Hematopoietic multipotent progenitor cell treated with erythropoietin and hydrocortisone succinate and interleukin-3 and kit ligand, for 15 days (in vitro differentiated cells): ENCODE data around the gene PCSK4.
"Not testable (repeated sequence)": the region's sequence is repeated elsewhere in the genome, so short reads cannot be mapped to it uniquely, and the experiment has no call there.

Source experiments
- DNase-seq: peaks from one replicate; pipeline ENCODE4 v3.0.0-alpha.2; 2015; ENCODE audit warnings: low spot score

PCSK4 gene

DNA sequence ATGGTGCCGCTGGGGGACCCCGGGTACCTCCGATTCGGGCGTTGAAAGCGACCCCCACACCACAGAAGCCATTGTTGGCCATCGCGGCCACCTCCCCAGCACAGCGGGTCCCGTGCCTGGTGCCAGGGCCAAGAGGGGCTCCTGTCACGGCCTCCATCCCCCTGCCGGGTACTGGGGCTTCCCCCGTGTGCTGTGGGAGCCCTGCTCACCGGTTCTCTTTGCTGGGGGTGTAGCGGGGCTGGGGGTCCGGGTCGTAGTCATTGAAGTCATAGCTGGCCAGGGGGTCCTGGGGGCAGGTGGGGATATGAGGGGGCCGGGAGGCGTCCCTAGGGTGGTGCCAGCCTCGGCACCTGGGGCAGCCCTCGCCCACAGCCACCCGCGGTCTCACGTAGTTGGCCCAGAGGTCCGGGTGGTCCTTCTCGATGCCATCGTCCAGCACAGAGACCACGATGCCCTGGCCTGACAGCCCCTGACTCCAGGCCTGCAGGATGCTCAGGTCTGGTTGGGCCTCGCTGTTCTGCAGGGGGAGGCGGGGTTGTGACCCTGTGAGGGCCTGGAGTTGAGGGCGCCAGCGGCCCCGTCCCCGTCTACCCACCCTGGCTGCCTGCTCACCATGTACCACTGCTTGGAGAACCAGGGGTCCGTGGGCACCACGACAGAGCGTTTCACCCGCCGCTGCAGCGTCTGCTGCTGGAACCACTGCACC lies 2.4 kb downstream of the PCSK4 start:
- no peak for DNase-seq

- no peak for DNase-seq
Observed at GRCh38 chr19:1486720-1487575, 3.2 kb downstream of the PCSK4 start.

DNA sequence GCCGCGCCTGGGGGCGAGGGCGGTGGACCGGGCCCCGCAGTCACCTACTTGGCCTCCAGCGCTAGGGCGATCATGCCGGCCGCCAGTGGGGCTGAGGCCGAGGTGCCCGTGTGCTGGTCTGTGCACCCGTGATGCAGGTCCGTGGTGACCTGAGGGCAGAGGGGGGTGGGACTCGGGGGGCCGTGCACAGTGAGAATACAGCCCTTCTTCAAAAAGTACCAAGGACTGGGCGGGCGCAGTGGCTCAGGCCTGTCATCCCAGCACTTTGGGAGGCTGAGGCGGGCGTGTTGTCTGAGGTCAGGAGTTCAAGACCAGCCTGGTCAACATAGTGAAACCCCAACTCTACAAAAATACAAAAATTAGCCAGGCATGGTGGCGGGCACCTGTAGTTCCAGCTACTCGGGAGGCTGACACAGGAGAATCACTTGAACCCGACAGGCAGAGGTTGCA lies 6.1 kb downstream of the PCSK4 start:
- no peak for DNase-seq

DNA sequence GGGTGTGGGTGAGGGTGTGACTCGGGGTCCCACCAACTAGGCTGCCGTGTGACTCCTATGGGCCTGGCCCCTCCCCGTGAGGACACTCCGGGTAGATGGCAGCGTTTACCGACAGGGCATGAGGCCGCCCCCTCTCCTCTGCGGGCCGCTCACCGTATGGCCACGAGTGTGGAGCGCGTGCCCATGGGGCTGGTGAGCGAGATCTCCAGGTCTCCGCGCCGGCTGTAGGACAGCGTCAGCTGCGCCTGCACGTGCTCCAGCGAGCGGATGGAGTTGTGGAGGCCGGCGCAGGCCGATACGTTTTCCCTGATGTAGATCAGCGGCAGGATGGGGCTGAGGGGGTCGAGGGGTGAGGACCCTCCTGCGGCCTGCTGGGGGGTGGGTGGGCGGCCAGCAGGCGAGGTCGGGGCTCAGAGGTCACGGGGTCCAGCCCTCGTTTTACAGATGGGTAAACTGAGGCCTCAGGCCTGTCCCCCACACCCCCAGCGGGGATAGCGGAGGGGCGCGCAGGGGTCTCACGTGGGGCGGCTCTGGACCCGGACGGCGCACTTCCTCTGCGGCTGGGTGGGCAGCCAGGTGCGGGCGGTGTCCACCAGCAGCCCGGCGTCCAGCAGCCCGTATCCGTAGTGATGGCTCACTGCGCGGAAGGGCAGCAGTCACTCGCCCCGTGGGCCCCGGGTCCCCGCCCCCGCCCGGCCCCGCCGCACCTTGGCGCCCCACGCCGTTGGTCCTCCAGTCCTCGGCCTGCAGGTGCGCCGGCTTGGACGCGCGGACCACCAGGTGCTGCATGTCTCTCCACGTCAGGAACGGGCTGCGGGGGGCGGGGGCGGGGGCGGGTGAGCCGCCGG lies 6.8 kb downstream of the PCSK4 start:
- DNase-seq: no peak

DNA sequence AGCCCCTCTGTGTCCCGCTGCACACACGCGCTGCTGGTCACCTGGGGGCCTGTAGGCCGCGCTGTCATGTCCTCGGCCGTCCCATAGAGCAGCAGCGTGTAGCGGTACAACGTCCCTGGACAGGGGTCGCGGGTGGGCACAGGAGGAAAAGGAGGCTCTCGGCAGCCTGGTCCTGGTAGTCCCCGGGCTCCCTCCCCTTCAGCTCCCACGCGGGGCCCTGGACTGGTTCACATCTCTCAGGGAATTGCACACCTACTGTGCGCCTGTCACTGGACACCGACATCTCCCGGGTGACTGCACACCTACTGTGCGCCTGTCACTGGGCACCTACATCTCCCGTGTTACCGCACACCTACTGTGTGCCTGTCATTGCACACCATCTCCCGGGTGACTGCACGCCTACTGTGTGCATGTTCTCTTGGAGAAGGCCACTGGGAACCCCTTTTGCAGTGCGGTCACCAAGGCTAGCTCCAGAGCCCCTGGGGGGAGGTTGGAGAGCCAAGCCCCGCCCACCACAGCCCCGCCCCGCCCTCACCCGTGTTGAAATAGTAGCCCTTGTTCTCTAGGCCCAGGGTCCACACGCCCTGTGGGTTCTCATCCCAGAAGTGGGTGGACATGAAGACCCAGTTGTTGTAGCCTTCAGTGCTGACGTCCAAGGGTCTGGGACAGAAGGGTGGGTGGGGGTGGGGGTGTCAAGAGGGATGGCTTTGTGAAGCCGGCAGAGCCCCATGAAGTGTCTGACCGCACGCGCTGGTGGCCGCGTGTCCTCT lies 7.6 kb downstream of the PCSK4 start:
- DNase-seq: no peak

DNA sequence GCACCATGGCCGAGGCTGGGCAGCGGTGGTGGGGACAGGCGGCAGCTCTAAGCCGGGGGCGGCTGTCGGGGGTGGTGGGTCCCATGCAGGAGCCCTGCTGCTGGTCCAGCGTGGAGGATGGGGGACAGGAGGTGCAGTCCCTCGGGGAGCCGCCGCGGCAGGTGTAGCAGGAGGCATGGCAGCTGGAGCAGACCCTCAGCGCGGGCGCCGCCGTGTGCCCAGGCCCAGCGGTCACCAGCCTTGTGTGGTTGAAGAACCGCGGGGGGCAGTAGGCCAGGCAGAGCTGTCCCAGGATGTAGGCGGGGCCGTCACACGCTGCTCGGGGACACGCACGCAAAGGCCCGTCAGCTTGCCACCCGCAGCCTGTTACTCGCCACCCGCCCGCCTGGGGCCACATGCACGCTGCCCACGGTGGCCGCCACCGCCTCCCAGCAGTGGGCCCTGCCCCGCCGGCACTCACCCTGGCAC lies 8.2 kb downstream of the PCSK4 start:
- DNase-seq: no peak

- DNase-seq: no peak
Observed at GRCh38 chr19:1481224-1481892, 8.8 kb downstream of the PCSK4 start.

GRCh38 chr19:1478934-1479707 lies 11.0 kb downstream of the PCSK4 start, which contains the start of gene C19orf25:
Gene C19orf25 (minus strand): TSS chr19:1479215. CDS start chr19:1478903, 312 bp downstream.
- peak; percentile 93 for DNase-seq

DNA sequence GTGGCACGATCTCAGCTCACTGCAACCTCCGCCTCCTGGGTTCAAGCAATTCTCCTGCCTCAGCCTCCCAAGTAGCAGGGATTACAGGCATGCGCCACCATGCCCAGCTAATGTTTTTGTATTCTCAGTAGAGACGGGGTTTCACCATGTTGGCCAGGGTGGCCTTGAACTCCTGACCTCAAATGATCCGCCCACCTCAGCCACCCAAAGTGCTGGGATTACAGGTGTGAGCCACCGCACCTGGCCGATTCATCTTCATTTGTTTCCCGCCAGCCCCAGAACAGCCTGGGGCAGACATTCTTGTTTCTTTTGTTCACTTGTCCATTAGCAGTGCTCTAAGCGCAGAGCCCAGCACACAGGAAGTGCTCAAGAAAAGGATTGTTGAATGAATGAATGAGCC lies 13.1 kb downstream of the PCSK4 start:
- not testable (repeated sequence) for DNase-seq

DNA sequence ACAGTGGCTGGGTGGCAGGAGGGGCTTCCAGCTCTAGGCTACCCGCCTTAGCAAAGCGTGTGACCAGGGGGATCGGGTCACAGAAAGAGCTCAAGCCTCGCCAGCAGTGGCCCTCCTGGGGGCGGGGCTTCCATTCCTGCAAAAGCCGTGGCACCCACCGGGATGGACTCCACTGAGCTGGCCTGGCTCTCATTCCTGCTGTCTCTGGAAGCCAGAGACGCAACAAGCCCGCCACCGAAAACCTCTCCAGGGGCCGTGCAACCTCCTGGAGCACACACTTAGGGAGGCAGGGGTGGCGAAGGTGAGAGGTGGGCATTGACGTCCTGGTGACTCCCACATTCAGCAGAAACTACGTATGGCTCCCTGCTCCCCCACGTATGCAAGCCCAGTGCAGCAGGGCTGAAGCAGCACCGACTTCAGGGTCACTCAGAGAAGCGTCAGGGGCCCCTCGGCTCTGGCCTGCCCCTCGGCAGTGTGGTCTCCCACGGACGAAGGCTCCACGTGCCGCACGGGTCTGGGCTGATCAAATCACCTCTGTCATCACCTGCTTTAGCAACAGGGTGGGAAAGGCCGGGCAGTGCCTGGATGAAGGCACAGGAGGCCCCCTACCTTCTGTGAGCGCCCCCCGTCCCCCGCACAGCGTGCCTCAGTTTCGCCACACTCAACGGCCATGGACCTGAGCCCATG lies 14.3 kb downstream of the PCSK4 start:
- no peak for DNase-seq

DNA sequence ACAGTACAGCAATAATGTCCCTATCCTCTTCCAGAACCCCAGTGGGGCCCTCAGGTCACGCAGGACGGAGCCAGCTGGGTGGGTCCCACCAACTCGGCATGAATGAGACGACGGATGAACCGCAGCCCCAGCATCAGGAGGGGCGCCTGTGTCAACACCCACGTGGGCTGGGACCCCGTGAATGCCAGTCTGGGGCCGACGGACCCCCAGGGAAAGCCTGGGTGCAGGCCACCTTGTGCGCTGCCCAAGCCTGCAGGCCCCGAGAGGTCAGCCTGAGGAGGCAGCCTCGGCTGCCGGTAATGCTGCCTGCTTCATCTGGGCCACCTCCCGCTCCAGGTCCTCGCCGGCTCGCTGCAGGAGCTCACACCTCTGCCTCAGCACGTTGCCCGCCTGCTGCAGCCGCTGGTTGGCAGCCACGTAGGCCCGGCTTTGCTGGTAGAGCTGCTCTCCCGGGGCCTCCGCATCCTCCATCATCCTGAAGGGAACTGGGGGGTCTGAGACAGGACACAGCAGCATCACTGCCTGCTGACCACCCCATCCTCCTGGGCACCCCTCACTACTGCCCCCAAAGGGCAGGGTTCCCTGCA lies 15.3 kb downstream of the PCSK4 start:
- DNase-seq: no peak

- no peak for DNase-seq
Observed at GRCh38 chr19:1474011-1474764, 16.0 kb downstream of the PCSK4 start.

DNA sequence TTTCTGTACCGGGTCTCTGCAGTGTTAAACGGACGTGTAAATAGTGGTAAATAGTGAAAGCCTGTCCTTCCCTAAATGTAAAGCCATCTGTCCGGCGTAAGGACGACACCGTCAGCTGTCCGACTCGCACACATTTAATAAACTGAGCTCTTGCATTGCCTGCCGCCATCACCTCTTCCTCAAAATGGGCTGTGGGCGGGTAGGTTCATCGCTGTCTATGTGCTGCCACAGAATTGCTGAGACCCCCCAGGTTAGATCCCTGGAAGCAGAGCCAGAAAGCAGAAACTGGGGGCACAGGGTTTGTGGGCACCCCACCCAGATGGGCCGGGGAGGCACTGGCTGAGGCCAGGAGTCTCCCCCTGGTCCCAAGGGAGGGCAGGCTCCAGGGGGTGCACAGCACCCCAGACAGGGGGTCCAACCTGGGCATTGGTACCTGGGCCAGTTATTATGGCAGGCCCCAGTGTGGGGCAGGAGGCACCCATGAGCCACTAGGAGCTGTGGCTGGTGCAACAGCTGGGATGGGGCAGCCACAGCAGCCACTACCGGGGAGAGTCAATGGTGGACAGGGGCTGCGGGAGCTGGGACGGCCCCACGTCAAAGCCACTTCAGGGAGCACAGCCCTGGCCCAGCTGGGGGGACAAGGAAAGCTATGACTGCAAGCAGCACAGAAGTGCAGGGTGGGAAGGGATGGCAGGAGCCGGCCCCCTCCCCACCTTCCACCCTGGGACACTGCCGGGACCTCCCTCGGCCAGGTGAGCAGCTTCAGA lies 16.9 kb downstream of the PCSK4 start:
- no peak for DNase-seq

GRCh38 chr19:1472231-1473084 lies 17.7 kb downstream of the PCSK4 start:
- DNase-seq: no peak

GRCh38 chr19:1471515-1472160 lies 18.5 kb downstream of the PCSK4 start:
- no peak for DNase-seq

DNA sequence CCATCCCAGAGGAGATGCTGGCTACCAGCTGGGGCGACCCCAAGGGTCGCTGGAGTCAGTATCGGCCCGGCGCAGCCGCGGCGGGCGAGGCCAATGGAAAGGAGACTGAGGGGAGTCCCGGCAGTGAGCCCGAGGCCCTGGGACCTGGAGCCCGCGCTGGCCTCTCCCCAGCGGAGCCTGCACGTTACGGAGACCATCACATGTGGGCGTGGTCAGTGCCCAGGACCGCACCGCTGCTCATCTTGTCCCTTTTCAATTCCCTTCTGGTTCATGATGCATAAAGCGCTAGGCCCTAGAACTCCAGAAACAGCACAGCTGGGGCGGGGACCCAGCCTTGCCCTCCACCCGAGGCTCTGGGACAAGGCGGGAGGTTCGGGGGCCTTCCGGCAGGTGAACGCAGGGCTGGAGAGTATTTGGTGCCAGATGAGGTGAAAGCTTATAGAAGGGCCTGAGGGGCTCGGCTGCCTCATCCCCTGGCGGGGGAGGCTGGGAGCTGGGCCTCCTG lies 19.1 kb downstream of the PCSK4 start:
- DNase-seq: no peak
